ENCODE measurements around the gene CSNK1G3.

- TF ChIP-seq CTCF (IDR thresholded peaks at IDR 0.05) (no peak), POLR2A (IDR thresholded peaks at IDR 0.05) (no peak)
These were observed 117.0 kb downstream of the CSNK1G3 start for GRCh38 chr5:123628860-123629544.
